Ectodermal cell (in vitro differentiated cells): ENCODE data around the gene SPATS2. TPM values are rescaled to one million over a fixed set of nuclear protein-coding genes. Genes with fewer than 3 reads are reported as not detected.
"Not testable (repeated sequence)": the region's sequence is repeated elsewhere in the genome, so short reads cannot be mapped to it uniquely, and the experiment has no call there.

ENCODE experiments used
- H3K27ac ChIP-seq: 2 replicates; pipeline ENCODE4 v1.7.0; 2013; ENCODE audit warnings: mild to moderate bottlenecking, low read depth, low read length; ENCODE audit not compliant: insufficient read depth, poor library complexity, severe bottlenecking
- H3K27me3 ChIP-seq: 2 replicates; pipeline ENCODE4 v1.7.0; 2013; ENCODE audit warnings: mild to moderate bottlenecking, low read length; ENCODE audit not compliant: insufficient read depth, control insufficient read depth, poor library complexity, severe bottlenecking
- H3K36me3 ChIP-seq: one replicate; pipeline ENCODE4 v1.7.0; 2013; ENCODE audit warnings: low read length; ENCODE audit not compliant: control insufficient read depth, insufficient read depth
- H3K4me1 ChIP-seq: one replicate; pipeline ENCODE4 v1.7.0; 2013; ENCODE audit warnings: low read length; ENCODE audit not compliant: control insufficient read depth, insufficient read depth
- H3K4me3 ChIP-seq: 2 replicates; pipeline ENCODE4 v1.7.0; 2013; ENCODE audit warnings: low read depth, low read length, control low read depth; ENCODE audit not compliant: insufficient read depth
- H3K9me3 ChIP-seq: 2 replicates; pipeline ENCODE4 v1.7.0; 2013; ENCODE audit warnings: mild to moderate bottlenecking, low read length, moderate library complexity; ENCODE audit not compliant: control insufficient read depth
- WGBS, 2 experiments: methylation state at CpG; one replicate each; pipeline ENCODE4 v1.1.7; 2013; ENCODE audit warnings: missing lambda C conversion rate in 2 of 2; 5-methylcytosine and 5-hydroxymethylcytosine counted together
- polyA plus RNA-seq, 4 experiments: library from polyadenylated mRNA; stranded (reverse); fragments of 50-300 nt; gene quantifications; one replicate each; pipeline ENCODE4 v1.2.3, GENCODE V29; 2013

The SPATS2 gene
- 56.6 TPM for polyA plus RNA-seq (2013, experiment 1 of 4)
- polyA plus RNA-seq (2013, experiment 2 of 4), result 56.0 TPM
- 43.2 TPM for polyA plus RNA-seq (2013, experiment 3 of 4)
- polyA plus RNA-seq (2013, experiment 4 of 4), result 49.4 TPM

DNA sequence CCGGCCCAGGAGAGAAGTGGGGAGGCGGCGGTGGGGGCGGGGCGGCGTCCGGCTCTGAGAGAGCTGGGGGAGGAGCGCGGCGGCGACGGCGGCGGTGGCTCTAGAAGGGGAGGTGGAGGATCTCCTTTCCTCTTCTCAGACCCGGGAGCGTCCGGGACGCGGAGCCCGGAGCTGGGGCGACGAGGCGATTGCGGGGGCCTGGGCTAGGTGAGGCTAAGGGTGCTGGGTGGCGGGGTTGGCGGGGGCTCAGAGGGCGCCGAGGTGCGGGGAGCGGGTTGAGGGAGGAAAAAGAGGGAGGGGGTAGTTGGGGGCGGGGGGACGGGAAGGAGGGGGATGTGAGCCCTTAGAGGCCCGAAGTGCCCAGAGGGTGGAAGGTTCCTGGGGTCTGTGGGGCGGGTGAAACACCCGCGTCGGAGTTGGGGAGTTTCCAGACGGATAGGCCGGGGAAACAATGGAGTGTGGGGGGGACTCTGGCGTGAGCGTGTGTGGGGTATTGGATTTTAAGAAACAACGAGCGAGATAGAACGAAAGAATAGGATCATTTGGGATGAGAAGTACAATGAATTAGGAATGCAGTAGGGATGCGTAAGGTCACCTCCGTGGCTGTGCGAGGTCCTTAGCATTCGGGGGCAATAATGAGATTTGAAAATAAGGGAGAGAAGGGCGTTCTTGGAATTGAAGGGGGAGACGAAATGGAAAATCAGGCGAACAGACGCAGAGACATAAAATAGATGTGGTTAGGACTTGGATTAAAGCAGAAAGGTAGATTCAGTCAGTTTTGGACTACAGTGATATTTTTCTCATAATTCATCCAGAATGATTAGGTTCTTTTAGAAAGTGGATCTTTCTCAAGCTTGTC is at the start of gene SPATS2:
Gene SPATS2, plus strand, starts transcription at position 82 of the 859 bp plus-strand sequence. CDS start 93,551 bp downstream, outside the sequence.
- H3K9me3 ChIP-seq, result no peaks in the 10 kb centered on the region
- no peaks in the 10 kb centered on the region for H3K27me3 ChIP-seq
- no peaks in the 10 kb centered on the region for H3K4me1 ChIP-seq
- no peaks in the 10 kb centered on the region for H3K36me3 ChIP-seq
- peak within 1 kb of the TSS; percentile 97 for H3K27ac ChIP-seq
- peak within 1 kb of the TSS; percentile 62 for H3K4me3 ChIP-seq
- WGBS, 2 experiments, result 1% methylated on average over 45 to 52 of the region's 52 CpGs

GRCh38 chr12:49320411-49321103 is 46.7 kb upstream of the SPATS2 start:
- H3K27me3 ChIP-seq, H3K9me3 ChIP-seq, H3K36me3 ChIP-seq, H3K27ac ChIP-seq, H3K4me3 ChIP-seq: not testable (repeated sequence)
- 88 to 92% methylated on average over 9 of the region's 9 CpGs for WGBS, 2 experiments
- peaks cover 11% of the 10 kb centered on the region for H3K4me1 ChIP-seq

DNA sequence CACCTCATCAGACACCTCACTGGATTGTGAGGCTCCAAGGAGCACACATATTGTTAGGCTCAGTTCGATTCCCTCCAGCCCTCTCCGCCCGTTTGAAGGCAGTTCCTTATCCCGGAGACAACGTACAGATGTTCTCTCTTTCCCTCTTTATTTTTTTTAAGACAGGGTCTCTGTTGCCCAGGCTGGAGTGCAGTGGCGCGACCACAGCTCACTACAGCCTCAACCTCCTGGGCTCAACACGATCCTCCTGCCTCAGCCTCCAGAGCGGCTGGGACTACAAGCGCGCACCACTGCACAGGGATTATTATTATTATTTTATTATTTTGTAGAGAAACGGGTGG is 44.9 kb upstream of the SPATS2 start:
- Histone ChIP-seq H3K27me3 (no peaks in the 10 kb centered on the region), H3K27ac (no peak overlapping the region), H3K4me3 (peak overlapping the region; percentile 74), H3K9me3 (no peaks in the 10 kb centered on the region), H3K4me1 (peaks cover 11% of the 10 kb centered on the region), H3K36me3 (peaks cover 18% of the 10 kb centered on the region)
- WGBS, 2 experiments, result 41 to 44% methylated on average over 11 to 12 of the region's 12 CpGs

DNA sequence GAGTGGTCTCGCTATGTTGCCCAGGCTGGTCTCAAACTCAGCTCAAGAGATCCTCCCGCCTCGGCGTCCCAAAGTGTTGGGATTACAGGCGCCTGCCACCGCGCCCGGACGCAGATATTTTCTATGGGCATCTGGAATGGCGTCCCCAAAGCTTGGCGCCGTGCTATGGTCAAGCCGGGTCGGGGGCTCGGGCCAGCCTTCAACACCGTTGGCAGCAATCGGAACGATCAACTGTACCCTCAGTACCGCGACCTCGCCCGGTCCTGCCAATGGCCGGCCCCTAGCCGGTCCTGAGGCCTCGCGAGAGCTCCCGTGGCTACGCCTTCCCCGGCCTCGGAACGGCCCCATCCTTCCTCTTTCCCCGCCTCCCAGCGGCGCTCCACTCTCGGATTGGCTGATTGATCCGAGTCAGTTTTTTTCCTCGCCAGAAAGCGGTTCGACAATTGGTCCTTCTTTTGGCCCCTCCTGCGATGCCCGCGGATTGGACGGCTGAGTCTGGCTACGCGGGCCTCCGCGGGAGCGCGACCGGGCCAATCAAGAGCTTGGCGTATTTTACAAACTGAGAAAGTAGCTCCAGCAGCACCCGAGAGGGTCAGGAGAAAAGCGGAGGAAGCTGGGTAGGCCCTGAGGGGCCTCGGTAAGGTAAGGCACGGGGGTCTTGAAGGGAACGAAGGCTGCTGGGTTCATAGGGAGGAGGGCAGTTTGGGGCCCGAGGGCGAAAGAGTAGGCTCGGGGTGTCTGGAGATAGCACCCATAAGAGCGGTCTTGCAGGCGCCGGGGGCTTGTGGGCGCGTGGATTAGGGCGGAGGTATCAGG is 44.3 kb upstream of the SPATS2 start, which contains the start of gene TROAP:
Gene TROAP, plus strand, starts transcription at position 548 of the 816 bp plus-strand sequence. CDS start 354 bp downstream, outside the sequence.
- H3K4me1 ChIP-seq, result peaks cover 11% of the 10 kb centered on the region
- no peaks in the 10 kb centered on the region for H3K9me3 ChIP-seq
- WGBS, 2 experiments, result 1% methylated on average over 65 of the region's 65 CpGs
- no peak within 1 kb of the TSS for H3K27ac ChIP-seq
- H3K4me3 ChIP-seq, result peak within 1 kb of the TSS; percentile 74
- H3K27me3 ChIP-seq, result no peaks in the 10 kb centered on the region
- peaks cover 22% of the 10 kb centered on the region for H3K36me3 ChIP-seq

GRCh38 chr12:49323524-49324097 is 43.7 kb upstream of the SPATS2 start:
- 12 to 13% methylated on average over 19 of the region's 19 CpGs for WGBS, 2 experiments
- peaks cover 23% of the 10 kb centered on the region for H3K36me3 ChIP-seq
- H3K9me3 ChIP-seq, result no peaks in the 10 kb centered on the region
- H3K4me1 ChIP-seq, result peaks cover 11% of the 10 kb centered on the region
- no peaks in the 10 kb centered on the region for H3K27me3 ChIP-seq
- no peak overlapping the region for H3K27ac ChIP-seq
- peak overlapping the region; percentile 74 for H3K4me3 ChIP-seq

GRCh38 chr12:49325606-49326005 is 41.7 kb upstream of the SPATS2 start:
- Histone ChIP-seq H3K4me3 (no peak overlapping the region), H3K4me1 (peaks cover 11% of the 10 kb centered on the region), H3K9me3 (no peaks in the 10 kb centered on the region), H3K27ac (no peak overlapping the region), H3K36me3 (peaks cover 39% of the 10 kb centered on the region), H3K27me3 (no peaks in the 10 kb centered on the region)
- 94 to 95% methylated on average over 6 of the region's 6 CpGs for WGBS, 2 experiments

- Histone ChIP-seq H3K9me3 (no peaks in the 10 kb centered on the region), H3K4me3 (no peak overlapping the region), H3K4me1 (peaks cover 8% of the 10 kb centered on the region), H3K27ac (no peak overlapping the region), H3K27me3 (peaks cover 7% of the 10 kb centered on the region), H3K36me3 (peaks cover 42% of the 10 kb centered on the region)
These were observed 39.9 kb upstream of the SPATS2 start for GRCh38 chr12:49327368-49327767.

DNA sequence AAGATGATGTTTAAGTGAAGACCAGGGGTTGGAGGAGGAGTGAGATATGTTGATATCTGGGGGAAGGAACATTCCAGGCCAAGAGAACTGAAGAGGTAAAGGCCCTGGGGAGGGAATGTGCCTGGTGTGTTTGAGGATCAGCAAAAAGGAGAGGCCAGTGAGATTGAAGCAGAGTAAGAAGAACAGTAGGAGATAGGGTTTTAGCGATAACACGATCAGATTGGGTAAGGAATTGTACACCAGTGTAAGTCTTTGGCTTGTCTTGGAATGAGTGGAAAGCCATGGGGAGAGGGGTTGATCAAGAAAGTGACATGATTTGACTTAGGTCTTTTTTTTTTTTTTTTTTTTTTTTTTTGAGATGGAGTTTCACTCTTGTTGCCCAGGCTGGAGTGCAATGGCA is 39.4 kb upstream of the SPATS2 start:
- Histone ChIP-seq H3K4me3 (no peak overlapping the region), H3K27me3 (peaks cover 12% of the 10 kb centered on the region), H3K4me1 (peaks cover 8% of the 10 kb centered on the region), H3K9me3 (no peaks in the 10 kb centered on the region), H3K36me3 (peaks cover 42% of the 10 kb centered on the region), H3K27ac (no peak overlapping the region)
- WGBS, 2 experiments, result 96 to 97% methylated on average over 2 of the region's 2 CpGs

DNA sequence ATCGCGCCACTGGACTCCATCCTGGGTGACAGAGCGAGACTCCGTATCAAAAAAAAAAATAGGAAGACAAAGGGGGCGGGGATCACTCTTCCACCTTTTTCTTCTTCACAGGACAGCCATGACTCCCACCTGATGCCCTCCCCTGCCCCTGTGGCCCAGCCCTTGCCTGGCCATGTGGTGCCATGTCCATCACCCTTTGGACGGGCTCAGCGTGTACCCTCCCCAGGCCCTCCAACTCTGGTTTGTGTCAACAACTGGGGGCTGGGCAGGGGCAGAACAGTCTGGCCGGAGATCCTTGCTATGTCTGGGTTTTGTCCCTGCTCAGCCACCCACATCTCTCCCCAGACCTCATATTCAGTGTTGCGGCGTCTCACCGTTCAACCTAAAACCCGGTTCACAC is 38.4 kb upstream of the SPATS2 start:
- Histone ChIP-seq H3K36me3 (peaks cover 42% of the 10 kb centered on the region), H3K27ac (no peak overlapping the region), H3K4me1 (peaks cover 6% of the 10 kb centered on the region), H3K27me3 (peaks cover 21% of the 10 kb centered on the region), H3K9me3 (no peaks in the 10 kb centered on the region), H3K4me3 (no peak overlapping the region)
- WGBS, 2 experiments, result 92 to 93% methylated on average over 8 to 12 of the region's 12 CpGs
